ENCODE data around the gene ZNF267.
"Not testable (repeated sequence)": the region's sequence is repeated elsewhere in the genome, so short reads cannot be mapped to it uniquely, and the experiment has no call there.

The ZNF267 gene

DNA sequence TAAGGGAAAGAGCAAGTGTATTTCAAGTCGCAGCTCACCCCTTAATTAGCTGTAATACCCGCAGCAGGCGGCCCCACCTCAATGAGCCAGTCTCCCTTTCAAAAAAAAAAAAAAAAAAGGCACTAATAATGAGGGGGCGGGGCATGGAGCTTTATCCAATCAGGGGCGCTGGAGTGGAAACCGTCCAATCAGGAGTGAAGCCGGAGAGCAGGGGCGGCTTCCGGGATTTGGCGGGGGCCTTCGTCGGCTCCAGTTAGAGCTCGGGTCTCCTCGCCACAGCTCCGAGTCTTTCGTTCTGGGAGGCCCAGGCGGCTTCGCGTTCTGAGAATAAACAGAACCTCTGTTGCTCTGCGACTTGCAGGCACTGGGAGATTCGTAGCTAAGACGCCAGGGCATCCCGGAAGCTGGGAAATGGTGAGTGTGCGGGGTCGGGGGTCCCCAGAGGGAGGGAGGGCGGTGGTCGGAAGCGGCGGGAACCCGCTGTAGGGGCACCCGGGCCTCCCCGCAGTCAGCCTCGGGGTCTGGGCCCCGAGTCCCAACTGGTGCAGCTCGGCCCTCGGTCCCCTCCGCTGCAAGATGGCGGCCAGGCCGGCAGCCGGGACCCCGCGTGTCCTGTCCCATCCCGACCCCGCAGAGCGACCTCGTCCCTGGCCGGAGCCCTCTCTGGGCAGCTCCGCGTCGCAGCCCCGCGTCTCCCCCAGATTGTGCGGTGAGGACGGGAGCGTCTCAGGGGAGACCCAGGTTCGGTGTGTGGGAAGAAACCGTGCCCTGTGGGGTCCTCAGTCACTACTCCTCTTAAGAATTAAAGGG lies at the start of gene ZNF267:
Gene ZNF267 (plus strand): TSS at position 252 of the 810 bp plus-strand sequence. CDS start 160 bp downstream, at position 412.
- no peaks in the 10 kb centered on the region for H3K9me2 ChIP-seq (replicated peaks; ENCODE audit: control insufficient read depth, low read length)
- H3K27ac ChIP-seq (ENCODE audit: low read depth, low read length) = peak within 1 kb of the TSS; percentile 75
- H3K4me3 ChIP-seq (ENCODE audit: low read length) = peak within 1 kb of the TSS; percentile 88
- no peaks in the 10 kb centered on the region for H3K27me3 ChIP-seq (ENCODE audit: control insufficient read depth, low read length)
- peaks cover 54% of the 10 kb centered on the region for H3K79me2 ChIP-seq (ENCODE audit: control insufficient read depth, low read length)
- H3K36me3 ChIP-seq (ENCODE audit: control insufficient read depth, low read length) = peaks cover 49% of the 10 kb centered on the region
- no peak for TF ChIP-seq EZH2phosphoT487 (IDR thresholded peaks at IDR 0.05; ENCODE audit: borderline replicate concordance, low read length)
- TF ChIP-seq, protein P1, sequence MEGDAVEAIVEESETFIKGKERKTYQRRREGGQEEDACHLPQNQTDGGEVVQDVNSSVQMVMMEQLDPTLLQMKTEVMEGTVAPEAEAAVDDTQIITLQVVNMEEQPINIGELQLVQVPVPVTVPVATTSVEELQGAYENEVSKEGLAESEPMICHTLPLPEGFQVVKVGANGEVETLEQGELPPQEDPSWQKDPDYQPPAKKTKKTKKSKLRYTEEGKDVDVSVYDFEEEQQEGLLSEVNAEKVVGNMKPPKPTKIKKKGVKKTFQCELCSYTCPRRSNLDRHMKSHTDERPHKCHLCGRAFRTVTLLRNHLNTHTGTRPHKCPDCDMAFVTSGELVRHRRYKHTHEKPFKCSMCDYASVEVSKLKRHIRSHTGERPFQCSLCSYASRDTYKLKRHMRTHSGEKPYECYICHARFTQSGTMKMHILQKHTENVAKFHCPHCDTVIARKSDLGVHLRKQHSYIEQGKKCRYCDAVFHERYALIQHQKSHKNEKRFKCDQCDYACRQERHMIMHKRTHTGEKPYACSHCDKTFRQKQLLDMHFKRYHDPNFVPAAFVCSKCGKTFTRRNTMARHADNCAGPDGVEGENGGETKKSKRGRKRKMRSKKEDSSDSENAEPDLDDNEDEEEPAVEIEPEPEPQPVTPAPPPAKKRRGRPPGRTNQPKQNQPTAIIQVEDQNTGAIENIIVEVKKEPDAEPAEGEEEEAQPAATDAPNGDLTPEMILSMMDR (IDR thresholded peaks at IDR 0.05; ENCODE audit: low read depth, low read length, poor library complexity, severe bottlenecking) = no peak
- peaks cover 52% of the 10 kb centered on the region for H3K4me1 ChIP-seq (ENCODE audit: control insufficient read depth, low read length)
- H4K20me1 ChIP-seq (ENCODE audit: control insufficient read depth, insufficient read depth, low read depth, low read length) = 0 out of 2 replicates have a peak, but pooled peaks cover 6% of the 10 kb centered on the region
- peak within 1 kb of the TSS; percentile 67 for H3K4me2 ChIP-seq (ENCODE audit: low read length)
- peaks cover 25% of the 10 kb centered on the region; the same call in 1 of the 2 replicates for H3K9me3 ChIP-seq (ENCODE audit: control insufficient read depth, insufficient read depth, low read length)
- peaks cover 14% of the 10 kb centered on the region for H3F3A ChIP-seq (ENCODE audit: control insufficient read depth, insufficient read depth)

- no peak overlapping the region for H3K27ac ChIP-seq (ENCODE audit: low read depth, low read length)
- no peaks in the 10 kb centered on the region for H3K9me3 ChIP-seq (ENCODE audit: control insufficient read depth, insufficient read depth, low read length)
- H3K36me3 ChIP-seq (ENCODE audit: control insufficient read depth, low read length) = no peaks in the 10 kb centered on the region
- H3K9me2 ChIP-seq (replicated peaks; ENCODE audit: control insufficient read depth, low read length) = no peaks in the 10 kb centered on the region
- no peak overlapping the region for H3K4me3 ChIP-seq (ENCODE audit: low read length)
- no peaks in the 10 kb centered on the region for H3K79me2 ChIP-seq (ENCODE audit: control insufficient read depth, low read length)
- H3F3A ChIP-seq (ENCODE audit: control insufficient read depth, insufficient read depth) = no peaks in the 10 kb centered on the region
- no peaks in the 10 kb centered on the region for H4K20me1 ChIP-seq (ENCODE audit: control insufficient read depth, insufficient read depth, low read depth, low read length)
- no peaks in the 10 kb centered on the region for H3K27me3 ChIP-seq (ENCODE audit: control insufficient read depth, low read length)
- H3K4me1 ChIP-seq (ENCODE audit: control insufficient read depth, low read length) = no peaks in the 10 kb centered on the region
- no peak overlapping the region for H3K4me2 ChIP-seq (ENCODE audit: low read length)
- TF ChIP-seq EZH2phosphoT487 (IDR thresholded peaks at IDR 0.05; ENCODE audit: borderline replicate concordance, low read length) = no peak
- TF ChIP-seq, protein P1 (IDR thresholded peaks at IDR 0.05; ENCODE audit: low read depth, low read length, poor library complexity, severe bottlenecking) = no peak
These were observed 40.6 kb upstream of the ZNF267 start for GRCh38 chr16:31833047-31833446.

GRCh38 chr16:31836396-31836795 lies 37.2 kb upstream of the ZNF267 start:
- not testable (repeated sequence) for H3K27ac ChIP-seq (ENCODE audit: low read depth, low read length); H3F3A ChIP-seq (ENCODE audit: control insufficient read depth, insufficient read depth); H3K4me2 ChIP-seq (ENCODE audit: low read length); H3K4me1 ChIP-seq (ENCODE audit: control insufficient read depth, low read length); H3K9me2 ChIP-seq (replicated peaks; ENCODE audit: control insufficient read depth, low read length); H4K20me1 ChIP-seq (ENCODE audit: control insufficient read depth, insufficient read depth, low read depth, low read length); H3K9me3 ChIP-seq (ENCODE audit: control insufficient read depth, insufficient read depth, low read length); H3K27me3 ChIP-seq (ENCODE audit: control insufficient read depth, low read length); H3K79me2 ChIP-seq (ENCODE audit: control insufficient read depth, low read length); H3K4me3 ChIP-seq (ENCODE audit: low read length); H3K36me3 ChIP-seq (ENCODE audit: control insufficient read depth, low read length)

- no peaks in the 10 kb centered on the region for H3K4me1 ChIP-seq (ENCODE audit: control insufficient read depth, low read length)
- H3K27ac ChIP-seq (ENCODE audit: low read depth, low read length) = no peak overlapping the region
- H3K79me2 ChIP-seq (ENCODE audit: control insufficient read depth, low read length) = no peaks in the 10 kb centered on the region
- TF ChIP-seq EZH2phosphoT487 (IDR thresholded peaks at IDR 0.05; ENCODE audit: borderline replicate concordance, low read length) = no peak
- TF ChIP-seq, protein P1 (IDR thresholded peaks at IDR 0.05; ENCODE audit: low read depth, low read length, poor library complexity, severe bottlenecking) = no peak
- H3K36me3 ChIP-seq (ENCODE audit: control insufficient read depth, low read length) = no peaks in the 10 kb centered on the region
- H3K9me3 ChIP-seq (ENCODE audit: control insufficient read depth, insufficient read depth, low read length) = 0 out of 2 replicates have a peak, but pooled peaks cover 4% of the 10 kb centered on the region
- H3F3A ChIP-seq (ENCODE audit: control insufficient read depth, insufficient read depth) = no peaks in the 10 kb centered on the region
- H4K20me1 ChIP-seq (ENCODE audit: control insufficient read depth, insufficient read depth, low read depth, low read length) = no peaks in the 10 kb centered on the region
- H3K4me2 ChIP-seq (ENCODE audit: low read length) = no peak overlapping the region
- no peaks in the 10 kb centered on the region for H3K27me3 ChIP-seq (ENCODE audit: control insufficient read depth, low read length)
- H3K4me3 ChIP-seq (ENCODE audit: low read length) = no peak overlapping the region
- no peaks in the 10 kb centered on the region for H3K9me2 ChIP-seq (replicated peaks; ENCODE audit: control insufficient read depth, low read length)
These were observed 30.7 kb upstream of the ZNF267 start for GRCh38 chr16:31842864-31843263.

GRCh38 chr16:31848572-31848971 lies 25.0 kb upstream of the ZNF267 start:
- not testable (repeated sequence) for H3K27me3 ChIP-seq (ENCODE audit: control insufficient read depth, low read length); H3K4me3 ChIP-seq (ENCODE audit: low read length); H3K9me2 ChIP-seq (replicated peaks; ENCODE audit: control insufficient read depth, low read length); H3K4me1 ChIP-seq (ENCODE audit: control insufficient read depth, low read length); H3K36me3 ChIP-seq (ENCODE audit: control insufficient read depth, low read length); H3K27ac ChIP-seq (ENCODE audit: low read depth, low read length); H3K9me3 ChIP-seq (ENCODE audit: control insufficient read depth, insufficient read depth, low read length); H3F3A ChIP-seq (ENCODE audit: control insufficient read depth, insufficient read depth); H3K4me2 ChIP-seq (ENCODE audit: low read length); H4K20me1 ChIP-seq (ENCODE audit: control insufficient read depth, insufficient read depth, low read depth, low read length); H3K79me2 ChIP-seq (ENCODE audit: control insufficient read depth, low read length)
